Astrocyte of the cerebellum (primary cell): ENCODE data around the gene PSMD3.

ENCODE experiments used
- DNase-seq: peaks from one replicate; pipeline ENCODE4 v3.0.0-alpha.2; 2011; ENCODE audit warnings: low read depth
- H3K4me3 ChIP-seq: 2 replicates; pipeline ENCODE4 v1.5.1; 2011; ENCODE audit warnings: mild to moderate bottlenecking, low read depth, low read length, moderate library complexity
- in situ Hi-C: cut with HindIII; loops from 2 replicates; pipeline ENCODE4 v1.10.0; 2017; ENCODE audit warnings: low sequenced_read_pairs
- TF ChIP-seq, protein P1 (sequence below): IDR thresholded peaks from 2 replicates; pipeline ENCODE4 v1.5.1; 2012; ENCODE audit warnings: low read length, low read depth, moderate library complexity, mild to moderate bottlenecking; ENCODE audit errors: missing control alignments

Gene PSMD3

DNA sequence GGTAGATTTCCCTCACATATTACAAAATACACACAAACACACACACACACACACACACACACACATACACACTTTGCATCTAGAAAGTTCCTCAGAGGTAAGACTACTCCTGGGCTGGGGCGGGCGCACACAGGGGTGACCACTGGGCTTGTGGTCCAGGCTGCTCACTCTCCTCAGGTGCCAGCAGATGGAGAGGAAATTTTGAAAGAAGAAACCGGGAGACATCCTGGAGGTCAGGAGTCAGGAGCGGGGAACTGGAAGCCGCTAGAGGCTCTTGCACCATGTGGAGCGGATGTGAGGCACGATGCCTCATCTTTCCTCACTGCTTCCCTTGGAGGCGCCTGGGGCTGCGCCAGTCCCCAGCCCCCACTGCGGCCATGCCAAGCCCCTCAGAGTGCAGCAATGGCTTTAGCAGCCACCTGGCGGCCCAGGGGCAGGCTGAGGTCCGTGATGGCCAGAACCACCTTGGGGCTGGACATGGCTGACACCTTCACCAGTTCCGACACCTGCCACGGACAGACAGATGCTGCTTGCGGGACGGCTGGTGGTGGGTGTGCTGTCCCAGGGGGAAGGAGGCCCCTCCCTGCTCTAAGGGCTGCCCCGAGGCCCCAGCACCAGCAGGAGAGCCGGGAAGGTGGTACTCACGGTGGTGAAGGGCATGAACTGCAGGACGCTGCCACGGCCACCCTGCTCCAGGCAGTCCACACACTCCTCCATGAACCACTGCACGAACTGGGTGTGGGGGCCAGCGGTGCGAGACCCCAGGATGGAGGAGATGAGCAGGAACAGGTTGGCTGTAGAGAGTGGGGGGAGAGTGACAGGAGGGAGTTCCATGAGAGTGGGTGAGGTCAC lies 38.8 kb downstream of the PSMD3 start:
- peak; percentile 55 for DNase-seq

DNA sequence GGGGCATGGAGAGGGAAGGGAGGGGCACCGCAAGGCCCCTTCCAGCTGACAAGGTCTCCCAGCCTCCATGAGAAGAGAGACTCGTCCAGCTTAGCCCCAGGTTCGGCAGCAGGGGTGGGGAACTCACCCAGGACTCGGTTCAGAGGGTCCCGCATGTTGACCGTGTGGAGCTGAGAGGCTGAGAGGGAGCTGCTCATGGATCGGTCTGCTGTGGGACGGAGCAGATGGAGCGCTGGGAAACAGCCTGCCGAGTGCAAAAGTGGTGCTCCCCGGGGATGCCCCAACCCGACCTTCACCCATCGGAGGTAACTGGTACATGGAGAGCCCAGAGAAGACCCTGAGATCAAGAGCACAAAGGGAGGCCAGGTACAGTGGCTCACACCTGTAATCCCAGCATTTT lies 39.5 kb downstream of the PSMD3 start:
- no peak for DNase-seq
- TF ChIP-seq, protein P1, sequence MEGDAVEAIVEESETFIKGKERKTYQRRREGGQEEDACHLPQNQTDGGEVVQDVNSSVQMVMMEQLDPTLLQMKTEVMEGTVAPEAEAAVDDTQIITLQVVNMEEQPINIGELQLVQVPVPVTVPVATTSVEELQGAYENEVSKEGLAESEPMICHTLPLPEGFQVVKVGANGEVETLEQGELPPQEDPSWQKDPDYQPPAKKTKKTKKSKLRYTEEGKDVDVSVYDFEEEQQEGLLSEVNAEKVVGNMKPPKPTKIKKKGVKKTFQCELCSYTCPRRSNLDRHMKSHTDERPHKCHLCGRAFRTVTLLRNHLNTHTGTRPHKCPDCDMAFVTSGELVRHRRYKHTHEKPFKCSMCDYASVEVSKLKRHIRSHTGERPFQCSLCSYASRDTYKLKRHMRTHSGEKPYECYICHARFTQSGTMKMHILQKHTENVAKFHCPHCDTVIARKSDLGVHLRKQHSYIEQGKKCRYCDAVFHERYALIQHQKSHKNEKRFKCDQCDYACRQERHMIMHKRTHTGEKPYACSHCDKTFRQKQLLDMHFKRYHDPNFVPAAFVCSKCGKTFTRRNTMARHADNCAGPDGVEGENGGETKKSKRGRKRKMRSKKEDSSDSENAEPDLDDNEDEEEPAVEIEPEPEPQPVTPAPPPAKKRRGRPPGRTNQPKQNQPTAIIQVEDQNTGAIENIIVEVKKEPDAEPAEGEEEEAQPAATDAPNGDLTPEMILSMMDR, result no peak
- H3K4me3 ChIP-seq, result no peak overlapping the region
- in situ Hi-C loops, result no loop called here

More for the DNA sequence above, 38.8 kb downstream of the PSMD3 start:
- in situ Hi-C loops, result no loop called here
- H3K4me3 ChIP-seq, result no peak overlapping the region
- TF ChIP-seq, protein P1, result no peak

DNA sequence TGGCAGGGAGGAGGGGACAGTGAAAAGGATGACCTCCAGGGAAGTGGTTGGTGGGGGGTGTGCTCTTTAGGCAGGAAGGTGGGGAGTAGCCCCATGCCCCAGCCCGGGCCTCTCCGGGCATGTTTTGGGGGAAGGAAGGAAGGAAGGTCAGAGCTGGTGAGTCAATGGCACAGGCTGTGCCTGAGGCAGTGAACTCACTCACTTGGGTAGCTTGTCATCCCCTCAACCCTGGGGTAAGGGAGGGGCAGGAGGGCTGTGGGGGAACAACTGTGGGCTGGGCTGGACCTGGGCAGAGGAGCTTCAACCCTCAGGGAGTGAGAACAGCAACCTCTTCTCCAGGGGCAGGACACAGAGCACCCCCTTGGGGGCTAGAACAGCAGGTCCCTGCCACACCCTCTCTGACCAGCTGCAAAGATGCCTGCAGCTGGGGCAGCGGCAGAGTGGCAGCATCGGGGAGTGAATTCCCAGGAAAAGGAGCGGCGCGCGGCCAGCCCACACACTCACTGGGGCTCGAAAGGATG lies 40.9 kb downstream of the PSMD3 start:
- no peak for DNase-seq
- TF ChIP-seq, protein P1, result no peak
- in situ Hi-C loops, result no loop called here
- H3K4me3 ChIP-seq, result no peak overlapping the region

DNA sequence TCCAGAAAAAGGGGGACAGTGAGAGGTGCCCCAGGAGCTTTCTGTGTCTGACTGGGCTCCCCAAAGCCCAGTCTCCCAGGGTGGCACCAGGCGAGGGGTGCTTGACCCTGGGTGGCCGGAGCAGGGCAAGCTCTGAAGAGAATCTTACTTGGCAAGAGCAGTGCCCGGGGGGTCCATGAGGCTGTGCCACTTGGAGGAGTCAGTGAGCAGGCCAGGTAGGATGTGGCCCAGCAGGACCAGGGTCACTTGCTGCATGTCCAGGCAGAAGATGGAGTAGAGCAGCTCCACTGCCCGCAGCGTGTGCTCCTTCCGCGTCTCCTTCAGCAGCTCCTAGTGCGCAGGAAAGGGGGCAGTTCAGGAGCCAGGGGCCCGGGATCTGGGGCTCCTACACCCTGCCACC lies 41.9 kb downstream of the PSMD3 start:
- in situ Hi-C loops, result no loop called here

DNA sequence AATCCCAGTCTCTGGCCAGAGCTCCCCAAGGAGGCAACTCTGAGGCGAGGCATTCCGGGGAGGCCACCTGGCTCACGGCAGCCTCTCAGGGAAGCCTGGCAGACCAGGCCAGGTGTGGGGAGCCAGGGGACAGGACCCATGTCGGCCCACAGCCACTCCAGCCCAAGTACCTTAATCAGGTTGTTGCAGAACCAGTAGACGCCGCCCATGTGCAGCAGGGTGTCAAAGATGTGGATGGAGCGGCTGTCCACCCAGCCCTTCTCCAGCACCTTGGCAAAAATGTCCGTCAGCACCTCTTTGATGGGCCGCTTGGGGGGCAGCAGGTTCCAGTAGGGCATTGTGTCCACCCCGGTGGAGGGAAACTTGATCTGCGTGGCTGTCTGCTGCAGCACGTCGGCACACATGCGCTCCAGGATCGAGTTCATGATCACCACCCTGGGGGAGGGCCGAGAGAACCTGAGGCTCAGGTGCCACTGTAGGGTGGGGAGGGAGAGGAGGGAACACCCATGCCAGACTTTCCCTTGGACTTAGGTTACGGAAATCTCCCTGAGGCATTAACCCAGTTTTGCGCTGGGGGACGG lies 42.4 kb downstream of the PSMD3 start:
- in situ Hi-C loops, result no loop called here
- no peak for DNase-seq

More for the DNA sequence above, 41.9 kb downstream of the PSMD3 start:
- H3K4me3 ChIP-seq, result no peak overlapping the region
- TF ChIP-seq, protein P1, result no peak
- no peak for DNase-seq

DNA sequence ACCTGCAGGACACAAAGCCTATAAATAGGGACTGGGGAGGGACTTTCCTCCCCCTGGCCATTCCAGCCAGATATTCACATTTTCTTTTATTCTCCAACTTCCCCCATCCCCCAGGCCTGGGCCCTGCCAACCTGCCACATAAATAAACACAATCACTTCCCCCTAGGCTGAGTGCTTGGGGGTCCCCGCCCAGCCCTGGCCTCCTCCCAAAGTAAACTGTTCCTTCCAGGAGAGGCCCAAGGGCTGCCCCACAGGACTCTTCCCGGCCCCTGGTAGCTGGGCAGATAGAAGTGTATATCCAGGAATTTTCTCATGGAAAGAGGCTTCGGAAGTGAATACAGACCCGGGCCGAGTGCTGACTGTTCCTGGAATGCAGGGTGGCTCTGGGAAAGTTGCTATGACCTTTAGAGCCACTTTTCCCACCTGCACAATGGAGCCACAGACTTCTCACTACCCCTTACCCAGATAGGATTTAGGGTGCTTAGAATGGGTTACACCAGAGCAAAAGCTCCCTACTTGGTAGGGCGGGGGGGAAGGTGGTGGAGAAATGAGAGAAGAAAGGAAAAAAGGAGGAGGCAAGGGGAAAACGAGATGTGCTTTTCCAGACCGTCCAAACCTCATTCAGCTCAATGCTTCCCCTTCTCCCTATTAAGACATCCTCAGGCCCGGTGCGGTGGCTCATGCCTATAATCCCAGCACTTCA lies 43.1 kb downstream of the PSMD3 start:
- no peak for DNase-seq
- TF ChIP-seq, protein P1, result no peak
- in situ Hi-C loops, result no loop called here
- no peak overlapping the region for H3K4me3 ChIP-seq

More for the DNA sequence above, 42.4 kb downstream of the PSMD3 start:
- no peak overlapping the region for H3K4me3 ChIP-seq
- TF ChIP-seq, protein P1, result no peak
